ENCODE data around the gene ADORA3.

The ADORA3 gene

DNA sequence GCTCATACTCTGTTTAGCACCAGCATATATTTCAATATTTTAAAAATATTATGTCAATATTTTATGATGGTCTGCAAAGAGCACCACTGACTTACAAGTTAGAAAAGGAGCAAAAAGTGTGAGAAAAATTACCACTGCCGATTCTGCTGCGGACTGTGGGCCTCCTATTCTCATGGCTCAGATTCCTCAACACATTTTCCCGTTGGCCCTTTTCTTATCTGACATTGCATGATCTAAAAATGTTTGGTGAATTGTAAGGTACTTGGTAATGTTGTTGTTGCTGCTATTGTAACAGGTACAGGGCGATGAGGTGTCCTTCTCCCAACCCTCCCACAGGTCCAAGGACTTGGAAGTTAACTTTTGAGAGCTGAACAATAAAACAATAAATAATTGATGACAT, 28.9 kb downstream of the ADORA3 start:
- no peak for DNase-seq (ENCODE audit: low spot score)

- no peak for DNase-seq (ENCODE audit: low spot score)
These were observed 29.3 kb downstream of the ADORA3 start for GRCh38 chr1:111474106-111474505.

GRCh38 chr1:111471538-111471937, 31.9 kb downstream of the ADORA3 start:
- DNase-seq (ENCODE audit: low spot score), result no peak

DNA sequence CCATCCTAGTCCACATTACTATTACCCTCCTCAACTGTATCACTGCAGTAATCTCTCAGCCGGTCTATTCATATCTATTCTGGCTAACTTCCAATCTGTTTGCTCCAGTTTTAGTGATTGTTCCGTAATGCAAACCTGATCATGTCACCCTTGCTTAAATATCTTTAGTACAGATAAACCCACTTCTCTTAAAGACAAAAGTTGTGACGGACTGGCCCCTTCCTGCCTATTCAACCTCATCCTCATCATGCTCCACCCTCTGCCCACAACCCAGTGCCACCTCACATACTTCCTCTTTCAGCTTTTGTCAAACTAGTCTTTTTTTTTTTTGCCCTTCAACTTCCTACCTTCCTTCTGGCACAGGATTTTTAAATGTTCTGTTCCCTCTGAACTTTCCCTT, 32.4 kb downstream of the ADORA3 start:
- DNase-seq (ENCODE audit: low spot score), result no peak

DNA sequence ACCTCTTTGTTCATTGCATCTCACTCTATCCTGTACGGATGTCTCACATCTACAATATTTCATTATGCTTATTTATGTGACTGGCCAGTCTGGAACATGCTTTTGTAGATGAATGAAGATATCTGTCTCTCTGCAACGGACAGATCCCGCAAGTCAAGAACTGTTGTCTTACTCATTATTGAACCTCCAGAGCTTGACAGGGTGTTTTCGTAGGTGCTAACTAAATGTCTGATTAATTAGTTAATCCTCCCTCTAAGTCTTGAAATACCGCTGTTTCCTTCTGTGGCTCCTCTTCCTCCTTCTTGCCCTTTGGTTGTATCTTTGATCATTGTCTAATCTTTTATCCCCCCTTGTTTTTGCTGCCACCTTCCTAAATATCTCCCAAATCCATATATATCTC, 32.8 kb downstream of the ADORA3 start:
- no peak for DNase-seq (ENCODE audit: low spot score)

DNA sequence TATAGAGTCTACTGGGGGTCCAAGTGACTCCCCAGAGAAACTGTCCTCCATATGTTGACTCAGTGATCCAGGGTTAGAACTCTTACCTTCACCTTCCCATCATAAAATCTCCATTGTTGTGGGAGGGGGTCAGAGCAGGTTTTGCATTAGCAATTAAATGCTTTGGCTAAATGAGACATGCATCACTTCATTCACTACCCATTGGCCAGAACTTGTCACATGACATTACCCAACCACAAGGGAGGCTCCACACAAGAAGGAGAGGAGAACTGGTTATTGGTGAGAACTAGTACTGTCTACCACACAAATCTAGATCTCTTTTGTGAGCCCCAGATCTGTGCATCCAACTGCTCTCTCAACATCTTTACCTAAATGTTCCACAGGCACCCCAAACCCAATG, 33.9 kb downstream of the ADORA3 start:
- no peak for DNase-seq (ENCODE audit: low spot score)

GRCh38 chr1:111468717-111469100, 34.7 kb downstream of the ADORA3 start:
- DNase-seq (ENCODE audit: low spot score), result no peak

- DNase-seq (ENCODE audit: low spot score), result no peak
These were observed 35.3 kb downstream of the ADORA3 start for GRCh38 chr1:111467865-111468716.

- DNase-seq (ENCODE audit: low spot score), result no peak
These were observed 37.0 kb downstream of the ADORA3 start for GRCh38 chr1:111466480-111466879.

- DNase-seq (ENCODE audit: low spot score), result no peak
These were observed 37.7 kb downstream of the ADORA3 start for GRCh38 chr1:111465754-111466153.

DNA sequence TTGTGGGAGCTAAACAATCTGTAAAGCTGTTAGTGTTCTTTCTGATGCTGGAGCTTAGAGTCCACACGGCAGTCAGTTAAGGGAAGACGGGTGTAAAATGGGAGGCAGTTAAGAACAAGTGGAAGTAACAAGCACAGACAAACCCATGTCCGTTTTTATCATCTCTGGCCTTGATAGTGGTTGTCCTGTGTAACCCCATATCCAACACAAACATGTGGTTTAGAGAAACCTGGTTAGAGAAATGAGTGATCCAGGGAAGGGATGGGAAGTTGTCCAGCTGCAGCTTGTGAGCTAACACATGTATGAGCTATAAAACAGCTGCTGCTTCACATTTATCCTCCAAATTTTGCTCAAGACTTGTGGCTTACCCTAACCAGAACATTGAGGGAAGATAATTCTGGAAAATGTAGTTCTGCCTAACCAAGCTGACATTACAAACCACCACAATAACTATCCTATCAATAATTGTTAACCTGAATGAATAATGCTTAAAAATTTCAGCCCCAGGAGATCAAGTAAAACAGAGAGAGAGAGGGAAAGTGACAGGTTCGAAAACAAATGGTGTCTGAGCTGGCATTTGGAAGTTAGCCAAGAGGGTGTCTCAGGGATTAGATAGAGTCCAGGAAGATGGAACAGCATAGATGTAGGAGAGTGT, 40.3 kb downstream of the ADORA3 start:
- DNase-seq (ENCODE audit: low spot score), result no peak

DNA sequence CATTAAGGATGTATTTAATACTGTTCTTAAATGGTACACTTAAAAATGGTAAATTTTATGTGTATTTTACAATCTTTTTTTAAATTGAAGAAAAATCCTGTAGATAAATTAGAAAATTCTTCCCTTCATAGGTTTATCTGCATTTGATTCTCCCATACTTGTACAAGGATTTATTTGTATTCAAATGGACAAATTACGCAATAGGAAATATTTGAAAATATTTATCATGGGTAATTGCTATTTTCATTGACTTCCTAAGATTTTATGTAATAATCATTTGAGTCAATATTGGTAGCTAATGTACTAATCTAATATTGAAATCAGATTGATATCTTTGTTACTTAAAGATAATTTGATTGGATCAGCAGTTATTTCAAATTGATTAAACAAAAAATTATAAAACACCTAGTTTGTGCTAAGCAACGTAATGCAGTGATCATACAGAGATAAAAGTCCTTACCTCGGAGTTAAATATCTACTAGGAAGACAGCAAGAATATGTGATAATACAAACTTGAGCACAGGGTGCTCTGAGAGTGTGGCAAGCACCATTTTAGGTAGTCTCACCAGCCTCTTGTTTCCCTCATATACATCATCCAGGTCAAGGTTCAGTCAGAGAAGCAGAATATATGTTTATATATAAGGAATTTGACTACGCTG, 40.9 kb downstream of the ADORA3 start:
- no peak for DNase-seq (ENCODE audit: low spot score)

DNA sequence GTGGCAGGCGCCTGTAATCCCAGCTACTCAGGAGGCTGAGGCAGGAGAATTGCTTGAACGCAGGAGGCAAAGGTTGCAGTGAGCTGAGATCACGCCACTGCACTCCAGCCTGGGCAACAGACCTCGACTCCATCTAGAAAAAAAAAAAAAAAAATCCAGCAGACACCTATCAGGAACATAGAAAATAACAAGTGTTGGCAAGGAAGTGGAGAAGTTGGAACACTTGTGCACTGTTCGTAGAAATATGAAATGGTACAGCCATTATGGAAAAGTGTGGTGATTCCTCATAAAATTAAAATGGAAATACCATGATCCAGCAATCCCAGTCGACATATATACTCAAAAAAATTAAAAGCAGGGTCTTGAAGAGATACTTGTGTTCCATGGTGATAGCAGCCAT, 41.7 kb downstream of the ADORA3 start:
- no peak for DNase-seq (ENCODE audit: low spot score)

DNA sequence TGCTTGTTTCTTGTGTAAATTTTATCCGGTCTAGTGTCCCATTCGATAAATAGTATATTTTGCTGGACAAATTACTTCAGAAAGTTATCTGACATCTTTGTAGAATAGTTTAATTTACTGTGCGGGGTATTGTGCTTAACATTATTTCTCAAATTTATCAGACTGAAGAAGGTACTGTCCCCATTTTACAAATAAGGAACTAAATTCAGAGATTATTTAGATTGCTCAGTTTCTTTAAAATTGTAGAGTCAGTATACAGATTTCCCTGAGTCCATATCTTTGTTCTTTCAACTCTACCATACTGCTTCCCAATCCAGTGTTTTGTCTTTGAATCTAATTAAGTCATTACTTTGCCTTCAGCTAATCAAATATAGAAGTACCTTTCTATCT, 47.8 kb downstream of the ADORA3 start:
- DNase-seq (ENCODE audit: low spot score), result no peak

DNA sequence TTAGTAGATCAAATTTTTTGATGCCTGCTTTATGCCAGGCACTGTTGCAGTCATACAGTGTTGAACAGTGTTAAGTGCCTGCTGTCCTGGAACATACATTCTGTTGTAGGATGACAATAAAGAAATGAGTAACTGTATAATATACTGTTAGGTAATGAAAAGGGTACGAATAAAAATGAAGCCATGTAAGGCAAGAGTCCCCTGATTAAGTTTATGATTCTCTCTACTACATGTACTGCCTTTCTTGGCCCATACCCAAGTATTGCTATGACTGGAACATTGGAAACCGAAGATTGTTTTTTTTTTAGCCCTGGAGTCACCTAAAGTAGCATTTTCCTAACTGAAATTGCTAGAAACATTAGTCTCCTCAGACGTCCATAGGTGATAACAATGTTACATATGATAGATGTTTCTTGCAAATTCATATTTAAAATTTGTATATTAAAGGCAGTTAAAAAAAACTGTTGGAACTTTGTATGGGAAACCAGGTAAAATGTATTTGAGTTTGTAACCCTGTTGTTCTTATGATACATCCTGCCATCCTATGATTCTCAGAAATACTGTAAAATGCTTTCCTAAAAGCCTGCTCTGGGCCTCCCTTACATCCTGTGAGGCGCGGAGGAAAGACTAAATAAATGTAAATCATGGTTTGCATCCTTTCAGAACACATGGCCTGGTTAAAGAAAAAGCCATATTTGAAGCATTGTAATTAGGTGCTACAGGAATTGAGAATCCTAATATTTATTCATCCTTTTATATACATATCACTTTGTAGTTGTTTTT, 48.4 kb downstream of the ADORA3 start:
- no peak for DNase-seq (ENCODE audit: low spot score)

DNA sequence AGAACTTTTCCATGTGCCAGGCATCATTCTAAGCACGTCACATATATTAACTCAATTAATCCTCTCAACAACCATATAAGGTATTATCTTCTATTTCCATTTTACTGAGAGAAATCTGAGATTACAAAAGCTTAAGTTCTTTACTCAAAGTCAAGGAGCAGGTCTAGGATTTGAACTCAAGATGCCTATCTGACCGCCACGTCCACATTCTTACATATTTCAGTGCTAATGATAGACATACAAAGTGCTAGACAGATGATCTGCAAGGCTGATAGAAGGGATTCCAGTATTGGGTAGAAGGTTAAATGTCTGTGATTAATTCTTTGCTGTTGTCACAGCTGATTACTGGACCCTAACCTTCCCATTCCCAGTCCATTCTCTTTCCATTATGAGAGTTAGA, 49.7 kb downstream of the ADORA3 start:
- DNase-seq (ENCODE audit: low spot score), result no peak

- no peak for DNase-seq (ENCODE audit: low spot score)
These were observed 50.9 kb downstream of the ADORA3 start for GRCh38 chr1:111452581-111452980.

- no peak for DNase-seq (ENCODE audit: low spot score)
These were observed 53.2 kb downstream of the ADORA3 start for GRCh38 chr1:111450185-111450584.

DNA sequence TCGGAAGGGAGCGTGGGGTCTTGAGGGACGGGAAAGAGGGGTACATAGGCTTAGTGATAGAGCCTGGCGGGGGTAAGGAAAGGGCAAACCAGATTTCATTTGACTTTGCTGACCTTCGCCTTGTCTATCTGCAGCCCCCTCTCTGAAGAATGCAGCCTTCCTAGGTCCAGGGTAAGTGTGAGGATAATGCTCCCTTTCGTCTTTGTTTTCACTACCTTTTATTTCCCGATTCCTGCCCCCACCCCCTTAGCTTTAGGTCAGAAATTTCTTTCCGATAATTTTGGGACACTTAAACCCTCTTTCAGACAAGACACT, 53.8 kb downstream of the ADORA3 start:
- no peak for DNase-seq (ENCODE audit: low spot score)

Measured in kidney capillary endothelial cell (primary cell).